A673 (cell line): ENCODE results near the gene SORCS3.

Experiments
- EZH2 ChIP-seq: fragments of 200-600 bp; sonication (generic); IDR thresholded peaks from 2 replicates; pipeline ENCODE4 v1.6.1; 2017; ENCODE audit warnings: borderline replicate concordance, low read depth, mild to moderate bottlenecking, mixed read lengths, antibody characterized with exemption, low read length; ENCODE audit not compliant: poor library complexity, severe bottlenecking
- TF ChIP-seq, protein P1 (sequence below): fragments of 300-800, 200-600 bp; sonication (generic); conservative IDR thresholded peaks from 2 replicates; pipeline ENCODE4 v1.5.1; 2017; ENCODE audit warnings: low read depth, mild to moderate bottlenecking, antibody characterized with exemption, low read length, moderate library complexity, mixed read lengths

- TF ChIP-seq, protein P1, sequence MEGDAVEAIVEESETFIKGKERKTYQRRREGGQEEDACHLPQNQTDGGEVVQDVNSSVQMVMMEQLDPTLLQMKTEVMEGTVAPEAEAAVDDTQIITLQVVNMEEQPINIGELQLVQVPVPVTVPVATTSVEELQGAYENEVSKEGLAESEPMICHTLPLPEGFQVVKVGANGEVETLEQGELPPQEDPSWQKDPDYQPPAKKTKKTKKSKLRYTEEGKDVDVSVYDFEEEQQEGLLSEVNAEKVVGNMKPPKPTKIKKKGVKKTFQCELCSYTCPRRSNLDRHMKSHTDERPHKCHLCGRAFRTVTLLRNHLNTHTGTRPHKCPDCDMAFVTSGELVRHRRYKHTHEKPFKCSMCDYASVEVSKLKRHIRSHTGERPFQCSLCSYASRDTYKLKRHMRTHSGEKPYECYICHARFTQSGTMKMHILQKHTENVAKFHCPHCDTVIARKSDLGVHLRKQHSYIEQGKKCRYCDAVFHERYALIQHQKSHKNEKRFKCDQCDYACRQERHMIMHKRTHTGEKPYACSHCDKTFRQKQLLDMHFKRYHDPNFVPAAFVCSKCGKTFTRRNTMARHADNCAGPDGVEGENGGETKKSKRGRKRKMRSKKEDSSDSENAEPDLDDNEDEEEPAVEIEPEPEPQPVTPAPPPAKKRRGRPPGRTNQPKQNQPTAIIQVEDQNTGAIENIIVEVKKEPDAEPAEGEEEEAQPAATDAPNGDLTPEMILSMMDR: no peak
- no peak for TF ChIP-seq EZH2
Observed at GRCh38 chr10:105288026-105288425, 646.9 kb downstream of the SORCS3 start.
